ENCODE data around the gene TAF13. TPM values are rescaled to one million over a fixed set of nuclear protein-coding genes. Genes with fewer than 3 reads are reported as not detected.

The TAF13 gene
- total and polyA plus RNA-seq, 4 experiments from 2014 or later, result 0.68 to 14.6 (median 6.9) TPM

- ChIA-PET POLR2A (ENCODE audit: partially characterized antibody) (interaction anchor here (0.9 to 4.5 kb wide), 11 partner anchors 11 to 443 kb away, joined by 3 to 107 read pairs (median 14); partner anchors contain the start of genes CLCC1, ELAPOR1, PRPF38B and SARS1), CTCF (ENCODE audit: partially characterized antibody) (interaction anchor here (1.5 to 4.5 kb wide), 4 partner anchors 11 to 25 kb away, joined by 4 to 43 read pairs (median 8); partner anchors contain the start of genes ELAPOR1 and TAF13)
- Mint-ChIP-seq H3K27ac (peak overlapping the region; percentile 10 to 99 (median 89)), H3K4me1 (peaks cover 18 to 41% (median 35%) of the 10 kb centered on the region in 4 donors), H3K36me3 (peaks cover 8 to 28% of the 10 kb centered on the region in 2 donors), H3K9me3 (peaks cover 0 to 2% (median 0%) of the 10 kb centered on the region in 8 donors), H3K4me3 (peak overlapping the region; percentile 52 to 97 (median 94)), H3K27me3 (no peaks in the 10 kb centered on the region)
- peaks cover 4% of the 10 kb centered on the region for H3K36me3 ChIP-seq (ENCODE audit: insufficient read depth, low read length)
- H3K9me3 ChIP-seq (ENCODE audit: control insufficient read depth in 1 of 2, low read length in 2 of 2), result no peaks in the 10 kb centered on the region
- H3K27ac ChIP-seq (ENCODE audit: low read depth, low read length), result peak overlapping the region; percentile 90
- intact Hi-C loops (cut with micrococcal nuclease), result loop anchor here (1.0 kb wide), 3 partner anchors 11 to 47 kb away; partner anchors contain the start of genes TAF13 and WDR47
- peaks cover 32% of the 10 kb centered on the region for H3K4me1 ChIP-seq (ENCODE audit: insufficient read depth, low read length)
- H3K4me3 ChIP-seq (ENCODE audit: low read length in 2 of 2), result peak overlapping the region in 1 of 2 donors; percentile 72
- DNase-seq, result no peak
- H3K27me3 ChIP-seq (ENCODE audit: insufficient read depth, low read length), result no peaks in the 10 kb centered on the region
These were observed 13.6 kb upstream of the TAF13 start for GRCh38 chr1:109089242-109090015.

GRCh38 chr1:109084563-109085517, 9.0 kb upstream of the TAF13 start:
- Mint-ChIP-seq H3K27ac (peak overlapping the region in 2 of 7 donors; percentile 29 to 81), H3K36me3 (no peaks in the 10 kb centered on the region), H3K4me3 (no peak overlapping the region), H3K4me1 (peaks cover 2 to 8% (median 5%) of the 10 kb centered on the region in 4 donors), H3K9me3 (peaks cover 0 to 2% (median 0%) of the 10 kb centered on the region in 8 donors), H3K27me3 (no peaks in the 10 kb centered on the region)
- Histone ChIP-seq H3K4me1 (ENCODE audit: insufficient read depth, low read length) (peaks cover 4% of the 10 kb centered on the region), H3K27me3 (ENCODE audit: insufficient read depth, low read length) (no peaks in the 10 kb centered on the region), H3K27ac (ENCODE audit: low read depth, low read length) (no peak overlapping the region), H3K36me3 (ENCODE audit: insufficient read depth, low read length) (no peaks in the 10 kb centered on the region), H3K4me3 (ENCODE audit: low read length in 2 of 2) (no peak overlapping the region), H3K9me3 (ENCODE audit: control insufficient read depth in 1 of 2, low read length in 2 of 2) (no peaks in the 10 kb centered on the region)
- POLR2A ChIA-PET (ENCODE audit: partially characterized antibody), result interaction anchor here (1.7 to 2.5 kb wide), 2 partner anchors 9 to 15 kb away, joined by 6 to 9 read pairs; partner anchors contain the start of gene TAF13
- intact Hi-C loops (cut with micrococcal nuclease), result no loop called here
- no peak for DNase-seq
- CTCF ChIA-PET (ENCODE audit: partially characterized antibody), result interaction anchor here (0.6 to 2.5 kb wide), 2 partner anchors 8 to 15 kb away, joined by 4 to 9 read pairs; no protein-coding TSS in a partner anchor

DNA sequence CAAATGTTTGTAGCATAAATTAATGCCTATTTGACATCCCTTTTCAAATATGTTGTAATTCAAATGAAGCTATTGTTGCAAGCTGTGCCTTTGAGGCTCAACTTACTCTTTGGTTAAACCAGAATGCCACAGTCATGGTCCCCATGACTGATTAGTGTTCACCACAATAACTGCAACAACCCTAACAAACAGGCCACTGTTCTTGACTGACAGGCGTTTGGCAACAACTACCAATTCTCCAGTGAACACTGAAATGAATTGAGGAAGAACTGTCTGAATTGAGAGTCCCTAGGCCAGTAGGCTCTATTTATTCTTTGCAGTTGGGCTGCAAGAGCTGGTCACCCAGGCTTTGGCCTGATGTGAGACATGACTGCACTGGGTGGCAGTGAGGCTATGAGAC, 8.1 kb upstream of the TAF13 start:
- DNase-seq, result no peak
- Histone ChIP-seq H3K4me1 (ENCODE audit: insufficient read depth, low read length) (no peaks in the 10 kb centered on the region), H3K27ac (ENCODE audit: low read depth, low read length) (no peak overlapping the region), H3K9me3 (ENCODE audit: control insufficient read depth in 1 of 2, low read length in 2 of 2) (no peaks in the 10 kb centered on the region), H3K4me3 (ENCODE audit: low read length in 2 of 2) (no peak overlapping the region), H3K27me3 (ENCODE audit: insufficient read depth, low read length) (no peaks in the 10 kb centered on the region), H3K36me3 (ENCODE audit: insufficient read depth, low read length) (no peaks in the 10 kb centered on the region)
- Mint-ChIP-seq H3K27ac (peak overlapping the region in 1 of 7 donors; percentile 62), H3K4me1 (peaks cover 0 to under 1% (median under 1%) of the 10 kb centered on the region in 4 donors), H3K4me3 (no peak overlapping the region), H3K36me3 (no peaks in the 10 kb centered on the region), H3K9me3 (peaks cover 0 to 2% (median 0%) of the 10 kb centered on the region in 8 donors), H3K27me3 (no peaks in the 10 kb centered on the region)
- POLR2A ChIA-PET (ENCODE audit: partially characterized antibody), result interaction anchor here (1.7 kb wide), 1 partner anchor 16 kb away, joined by 9 read pairs; no protein-coding TSS in a partner anchor
- CTCF ChIA-PET (ENCODE audit: partially characterized antibody), result interaction anchor here (2.3 to 2.5 kb wide), 2 partner anchors 16 to 28 kb away, joined by 6 to 9 read pairs; a partner anchor contains a TSS
- intact Hi-C loops (cut with micrococcal nuclease), result no loop called here

GRCh38 chr1:109083501-109083900, 7.7 kb upstream of the TAF13 start:
- CTCF ChIA-PET (ENCODE audit: partially characterized antibody), result interaction anchor here (2.3 to 2.5 kb wide), 2 partner anchors 16 to 29 kb away, joined by 6 to 9 read pairs; a partner anchor contains a TSS
- no peak overlapping the region for H3K4me3 Mint-ChIP-seq

GRCh38 chr1:109080441-109081082, 4.8 kb upstream of the TAF13 start:
- intact Hi-C loops (cut with micrococcal nuclease), result no loop called here
- no peak overlapping the region for H3K4me3 Mint-ChIP-seq
- H3K27me3 Mint-ChIP-seq, result no peaks in the 10 kb centered on the region
- H3K9me3 Mint-ChIP-seq, result peaks cover 0 to 2% (median 0%) of the 10 kb centered on the region in 8 donors
- H3K27ac ChIP-seq (ENCODE audit: low read depth, low read length), result no peak overlapping the region
- no peak for DNase-seq
- H3K9me3 ChIP-seq (ENCODE audit: control insufficient read depth in 1 of 2, low read length in 2 of 2), result no peaks in the 10 kb centered on the region
- H3K36me3 ChIP-seq (ENCODE audit: insufficient read depth, low read length), result no peaks in the 10 kb centered on the region
- ChIA-PET CTCF (ENCODE audit: partially characterized antibody) (no interaction called here), POLR2A (ENCODE audit: partially characterized antibody) (no interaction called here)
- H3K4me1 Mint-ChIP-seq, result peaks cover 2 to 7% (median 6%) of the 10 kb centered on the region in 4 donors
- H3K36me3 Mint-ChIP-seq, result peaks cover 0 to 5% of the 10 kb centered on the region in 2 donors
- no peaks in the 10 kb centered on the region for H3K27me3 ChIP-seq (ENCODE audit: insufficient read depth, low read length)
- peaks cover 7% of the 10 kb centered on the region for H3K4me1 ChIP-seq (ENCODE audit: insufficient read depth, low read length)
- no peak overlapping the region for H3K27ac Mint-ChIP-seq
- no peak overlapping the region for H3K4me3 ChIP-seq (ENCODE audit: low read length in 2 of 2)

More at GRCh38 chr1:109083501-109083900, 7.7 kb upstream of the TAF13 start:
- intact Hi-C loops (cut with micrococcal nuclease), result no loop called here
- Mint-ChIP-seq H3K27ac (peak overlapping the region in 1 of 7 donors; percentile 60), H3K27me3 (no peaks in the 10 kb centered on the region), H3K9me3 (peaks cover 0 to 2% (median 0%) of the 10 kb centered on the region in 8 donors), H3K36me3 (no peaks in the 10 kb centered on the region), H3K4me1 (no peaks in the 10 kb centered on the region)
- no peaks in the 10 kb centered on the region for H3K4me1 ChIP-seq (ENCODE audit: insufficient read depth, low read length)
- no peak overlapping the region for H3K27ac ChIP-seq (ENCODE audit: low read depth, low read length)
- no peaks in the 10 kb centered on the region for H3K36me3 ChIP-seq (ENCODE audit: insufficient read depth, low read length)
- DNase-seq, result no peak
- H3K27me3 ChIP-seq (ENCODE audit: insufficient read depth, low read length), result no peaks in the 10 kb centered on the region
- no peaks in the 10 kb centered on the region for H3K9me3 ChIP-seq (ENCODE audit: control insufficient read depth in 1 of 2, low read length in 2 of 2)
- POLR2A ChIA-PET (ENCODE audit: partially characterized antibody), result no interaction called here
- H3K4me3 ChIP-seq (ENCODE audit: low read length in 2 of 2), result no peak overlapping the region

DNA sequence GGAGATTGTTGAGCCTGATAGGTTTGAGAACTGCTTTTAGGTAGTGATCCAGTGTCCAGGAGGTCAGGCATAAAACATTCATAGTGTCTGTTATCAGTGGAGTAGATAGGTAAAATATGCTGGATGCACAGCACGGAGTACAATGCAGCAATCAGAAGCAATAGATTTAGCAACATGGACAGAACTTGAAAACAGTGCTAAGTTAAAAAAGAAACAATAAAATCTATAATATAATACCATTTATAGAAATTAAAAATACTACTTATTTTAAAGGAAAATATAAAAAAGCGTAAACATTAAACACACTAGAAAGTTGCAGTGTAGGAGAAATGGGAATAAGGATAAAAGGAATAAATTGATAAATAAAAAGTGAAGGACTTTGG, 3.4 kb upstream of the TAF13 start:
- Mint-ChIP-seq H3K27me3 (no peaks in the 10 kb centered on the region), H3K9me3 (peaks cover 0 to 2% (median 0%) of the 10 kb centered on the region in 8 donors), H3K36me3 (peaks cover 0 to 12% of the 10 kb centered on the region in 2 donors), H3K4me3 (no peak overlapping the region), H3K4me1 (peaks cover 5 to 20% (median 16%) of the 10 kb centered on the region in 4 donors), H3K27ac (no peak overlapping the region)
- no peaks in the 10 kb centered on the region for H3K9me3 ChIP-seq (ENCODE audit: control insufficient read depth in 1 of 2, low read length in 2 of 2)
- H3K4me3 ChIP-seq (ENCODE audit: low read length in 2 of 2), result no peak overlapping the region
- no peaks in the 10 kb centered on the region for H3K36me3 ChIP-seq (ENCODE audit: insufficient read depth, low read length)
- POLR2A ChIA-PET (ENCODE audit: partially characterized antibody), result interaction anchor here (3.9 kb wide), 1 partner anchor 12 kb away, joined by 46 read pairs; the partner anchor contains the start of gene TMEM167B
- H3K27ac ChIP-seq (ENCODE audit: low read depth, low read length), result no peak overlapping the region
- peaks cover 17% of the 10 kb centered on the region for H3K4me1 ChIP-seq (ENCODE audit: insufficient read depth, low read length)
- no peaks in the 10 kb centered on the region for H3K27me3 ChIP-seq (ENCODE audit: insufficient read depth, low read length)
- no peak for DNase-seq
- CTCF ChIA-PET (ENCODE audit: partially characterized antibody), result no interaction called here
- intact Hi-C loops (cut with micrococcal nuclease), result no loop called here
